Activated CD4-positive, alpha-beta T cell treated with anti-CD3 and anti-CD28 coated beads for 4 hours (primary cell): ENCODE results near the gene QRICH2.
"Not testable (repeated sequence)": the region's sequence is repeated elsewhere in the genome, so short reads cannot be mapped to it uniquely, and the experiment has no call there.

Source experiments
- DNase-seq, 2 donors: peaks; one replicate each; pipeline ENCODE4 v3.0.0-alpha.2; 2020

Gene QRICH2, protein sequence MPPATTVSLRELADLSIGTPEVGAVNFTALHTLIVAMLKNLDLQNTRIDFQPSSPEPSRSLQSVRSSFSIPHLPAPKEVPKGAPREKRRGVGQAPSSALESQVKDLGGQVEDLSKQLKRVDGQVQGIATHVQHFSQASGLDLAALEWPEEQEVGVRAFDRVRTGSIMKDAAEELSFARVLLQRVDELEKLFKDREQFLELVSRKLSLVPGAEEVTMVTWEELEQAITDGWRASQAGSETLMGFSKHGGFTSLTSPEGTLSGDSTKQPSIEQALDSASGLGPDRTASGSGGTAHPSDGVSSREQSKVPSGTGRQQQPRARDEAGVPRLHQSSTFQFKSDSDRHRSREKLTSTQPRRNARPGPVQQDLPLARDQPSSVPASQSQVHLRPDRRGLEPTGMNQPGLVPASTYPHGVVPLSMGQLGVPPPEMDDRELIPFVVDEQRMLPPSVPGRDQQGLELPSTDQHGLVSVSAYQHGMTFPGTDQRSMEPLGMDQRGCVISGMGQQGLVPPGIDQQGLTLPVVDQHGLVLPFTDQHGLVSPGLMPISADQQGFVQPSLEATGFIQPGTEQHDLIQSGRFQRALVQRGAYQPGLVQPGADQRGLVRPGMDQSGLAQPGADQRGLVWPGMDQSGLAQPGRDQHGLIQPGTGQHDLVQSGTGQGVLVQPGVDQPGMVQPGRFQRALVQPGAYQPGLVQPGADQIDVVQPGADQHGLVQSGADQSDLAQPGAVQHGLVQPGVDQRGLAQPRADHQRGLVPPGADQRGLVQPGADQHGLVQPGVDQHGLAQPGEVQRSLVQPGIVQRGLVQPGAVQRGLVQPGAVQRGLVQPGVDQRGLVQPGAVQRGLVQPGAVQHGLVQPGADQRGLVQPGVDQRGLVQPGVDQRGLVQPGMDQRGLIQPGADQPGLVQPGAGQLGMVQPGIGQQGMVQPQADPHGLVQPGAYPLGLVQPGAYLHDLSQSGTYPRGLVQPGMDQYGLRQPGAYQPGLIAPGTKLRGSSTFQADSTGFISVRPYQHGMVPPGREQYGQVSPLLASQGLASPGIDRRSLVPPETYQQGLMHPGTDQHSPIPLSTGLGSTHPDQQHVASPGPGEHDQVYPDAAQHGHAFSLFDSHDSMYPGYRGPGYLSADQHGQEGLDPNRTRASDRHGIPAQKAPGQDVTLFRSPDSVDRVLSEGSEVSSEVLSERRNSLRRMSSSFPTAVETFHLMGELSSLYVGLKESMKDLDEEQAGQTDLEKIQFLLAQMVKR (N-terminal part only)

DNA sequence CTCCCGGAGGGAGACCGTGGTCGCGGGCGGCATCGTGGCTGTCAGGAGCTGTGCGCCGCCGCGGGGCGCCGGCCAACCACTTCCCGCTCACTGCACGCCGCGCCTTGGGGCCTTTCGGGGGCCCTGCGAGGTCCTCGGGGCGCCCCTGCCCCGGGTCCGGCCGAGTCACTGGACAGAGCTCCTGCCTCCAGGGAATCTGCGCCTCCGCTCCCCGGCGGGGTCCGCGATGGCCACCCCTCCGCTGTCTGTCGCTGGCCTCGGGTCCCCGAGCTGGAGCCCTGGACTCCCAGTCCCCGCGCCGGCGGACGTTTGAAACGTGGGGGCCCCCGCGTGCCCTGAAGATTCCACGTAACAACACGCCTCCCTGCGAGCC, at the start of gene QRICH2:
TSS of gene QRICH2 (minus strand) at position 311 of the 373 bp plus-strand sequence. CDS start at position 33, 278 bp downstream.
- no peak for DNase-seq

DNA sequence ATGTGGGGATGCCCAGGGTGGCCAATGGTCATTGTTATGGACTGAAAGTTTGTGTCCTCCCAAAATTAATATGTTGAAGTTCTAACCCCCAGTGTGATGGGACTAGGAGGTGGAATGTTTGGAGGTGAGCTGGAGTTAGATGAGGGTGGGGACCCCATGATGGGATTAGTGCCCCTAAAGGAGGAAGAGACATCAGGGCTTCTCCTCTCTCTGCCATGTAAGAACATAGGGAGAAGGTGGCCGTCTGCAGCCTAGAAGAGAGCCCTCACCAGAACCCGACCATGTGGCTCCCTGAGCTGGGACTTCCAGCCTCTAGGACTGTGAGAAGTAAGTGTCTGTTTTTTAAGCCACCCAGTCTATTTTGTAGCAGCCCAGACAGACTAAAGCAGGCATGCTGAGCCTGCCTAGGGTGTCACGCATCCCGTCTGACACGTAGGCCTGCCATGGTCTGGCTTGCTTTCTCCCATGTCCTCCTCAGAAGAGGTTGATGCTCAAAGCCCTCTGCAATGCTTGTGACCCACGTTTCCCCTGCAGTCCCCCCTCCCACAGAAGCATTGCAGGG, 49.6 kb upstream of the QRICH2 start:
- DNase-seq, result no peak

DNA sequence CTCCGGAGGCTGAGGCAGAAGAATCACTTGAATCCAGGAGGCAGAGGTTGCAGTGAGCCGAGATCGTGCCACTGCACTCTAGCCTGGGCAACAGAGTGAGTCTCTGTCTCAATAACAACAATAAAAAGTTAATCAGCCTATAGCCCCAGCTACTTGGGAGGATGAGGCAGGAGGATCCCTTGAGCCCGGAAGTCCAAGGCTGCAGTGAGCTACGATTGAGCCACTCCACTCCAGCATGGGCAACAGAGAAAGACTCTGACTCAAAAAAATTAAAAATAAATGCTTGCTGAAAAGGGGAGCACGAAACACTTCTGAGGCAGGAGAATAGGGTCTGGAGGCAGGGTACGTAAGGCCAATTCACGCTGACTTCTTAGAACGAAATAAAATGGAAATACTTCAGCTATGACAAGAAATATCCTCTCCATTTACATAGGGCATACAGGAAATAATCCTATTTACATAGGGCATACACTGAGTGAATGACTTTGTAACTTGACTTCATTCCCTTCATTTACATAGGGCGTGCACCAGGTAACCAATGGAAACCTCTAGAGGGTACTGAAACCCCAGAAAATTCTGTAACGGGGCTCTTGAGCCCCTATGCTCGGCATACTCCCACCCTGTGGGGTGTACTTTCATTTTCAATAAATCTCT, 48.9 kb upstream of the QRICH2 start:
- DNase-seq, result no peak

DNA sequence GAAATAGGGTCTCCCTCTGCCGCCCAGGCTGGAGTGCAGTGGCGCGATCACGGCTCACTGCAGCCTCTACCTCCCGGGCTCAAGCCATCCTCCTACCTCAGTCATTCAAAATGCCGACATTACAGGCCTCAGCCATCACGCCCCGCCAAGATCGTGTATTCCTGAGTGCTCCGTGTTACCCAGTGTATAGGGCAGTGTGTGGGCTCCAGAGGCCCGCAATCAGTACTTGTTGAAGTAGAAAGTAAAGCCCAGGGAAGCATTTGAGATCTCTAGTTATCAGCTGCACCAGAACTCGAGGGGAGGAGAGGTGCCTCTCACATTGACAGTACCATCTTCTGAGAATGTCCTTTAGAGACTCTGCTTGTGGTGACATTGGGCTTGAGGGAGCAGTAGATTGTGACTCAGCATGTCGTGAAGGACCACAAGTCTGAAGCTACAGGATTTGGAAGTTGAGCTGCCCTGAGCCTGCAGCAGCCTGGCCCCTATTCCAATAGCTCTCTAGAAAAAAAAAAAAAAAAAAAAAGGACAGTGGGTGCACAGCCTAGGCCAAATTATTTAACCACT, 46.8 kb upstream of the QRICH2 start:
- no peak for DNase-seq

DNA sequence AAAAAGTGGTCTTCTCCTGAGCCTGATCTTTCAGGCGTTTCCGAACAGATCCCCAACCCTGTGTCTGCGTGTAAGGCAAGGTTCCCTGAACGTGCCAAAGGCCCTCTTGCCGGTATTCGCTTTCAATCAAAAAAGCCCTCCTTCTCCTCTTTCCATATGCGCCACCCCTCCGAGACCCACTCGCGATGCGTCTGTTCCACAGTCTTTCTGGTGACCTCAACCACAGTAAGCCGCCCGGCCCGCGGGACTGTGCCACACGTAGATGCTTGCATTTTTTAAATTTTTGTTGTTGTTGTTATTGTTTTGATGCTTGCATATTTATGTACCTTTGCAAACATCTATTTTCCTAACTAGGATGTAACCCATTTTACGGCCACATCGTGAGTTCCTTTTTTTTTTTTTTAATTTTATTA, 46.2 kb upstream of the QRICH2 start:
- no peak for DNase-seq

DNA sequence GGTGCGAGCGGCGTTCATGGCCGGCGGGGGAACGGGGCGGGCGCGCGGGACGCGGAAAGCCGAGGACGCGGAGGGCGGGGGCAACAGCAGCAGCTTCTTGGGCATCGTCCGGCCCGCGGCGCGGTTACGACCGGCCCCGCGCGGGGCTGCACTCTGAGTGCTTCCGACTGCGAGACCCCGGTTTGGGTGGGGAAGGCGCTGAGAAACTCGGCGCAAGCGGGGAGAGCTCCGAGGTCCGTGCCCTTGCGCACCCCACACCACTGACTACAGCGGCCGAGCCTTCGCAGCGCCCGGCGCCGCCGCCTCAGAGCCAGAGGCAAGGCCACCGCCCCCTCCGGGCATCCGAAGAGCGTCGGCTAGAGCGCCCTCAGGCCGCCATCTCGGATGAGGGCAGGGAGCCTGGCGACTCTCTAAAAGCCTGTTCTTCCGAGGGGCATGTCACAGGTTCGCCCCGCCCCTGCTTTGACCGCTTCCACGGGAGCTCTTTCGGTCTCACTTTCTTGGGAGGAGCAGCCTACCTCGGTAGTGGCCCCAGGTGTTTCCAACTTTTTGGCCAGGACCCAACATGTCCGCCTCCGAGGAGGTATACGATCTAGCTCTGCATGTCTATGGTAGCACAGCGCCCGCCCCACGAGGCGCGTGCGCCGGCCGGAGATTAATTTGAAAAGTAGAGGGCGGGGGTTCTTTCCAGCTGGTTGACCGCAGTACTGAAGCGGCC, 45.7 kb upstream of the QRICH2 start, which contains the start of gene PRPSAP1:
TSS of gene PRPSAP1 (minus strand) at position 318 of the 718 bp plus-strand sequence. CDS start at position 105, 213 bp downstream.
- peak; percentile 74 to 77 for DNase-seq

DNA sequence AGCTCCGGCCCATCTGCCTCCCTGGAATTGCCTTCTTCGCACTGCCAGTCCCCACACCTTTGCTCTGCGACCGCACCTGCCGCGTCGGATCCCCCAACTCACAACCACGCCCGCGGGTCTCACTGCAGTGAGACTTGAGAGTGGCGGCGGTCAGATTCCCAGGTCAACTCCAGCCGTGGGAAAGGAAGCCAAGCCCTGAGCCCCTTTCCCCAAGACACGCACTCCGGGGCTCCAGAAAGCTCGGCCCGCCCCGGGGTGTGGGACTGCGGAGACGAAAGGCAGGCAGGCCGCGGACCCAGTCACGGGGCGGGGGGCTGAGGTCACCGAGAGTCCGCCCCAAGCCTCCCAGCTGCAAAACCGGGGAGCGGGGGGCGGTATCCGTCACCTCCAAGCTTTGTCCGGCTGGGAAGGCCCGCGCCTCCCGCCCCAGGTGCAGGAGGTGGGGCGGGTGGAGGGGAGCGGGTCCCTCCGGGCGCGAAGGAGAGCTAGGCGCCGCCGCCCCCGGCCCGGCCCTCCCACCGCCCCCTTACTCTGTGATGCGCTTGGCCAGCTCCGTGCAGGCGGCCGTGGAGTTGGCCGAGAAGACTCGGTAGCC, 45.0 kb upstream of the QRICH2 start:
- DNase-seq, result peak; percentile 5 to 10

DNA sequence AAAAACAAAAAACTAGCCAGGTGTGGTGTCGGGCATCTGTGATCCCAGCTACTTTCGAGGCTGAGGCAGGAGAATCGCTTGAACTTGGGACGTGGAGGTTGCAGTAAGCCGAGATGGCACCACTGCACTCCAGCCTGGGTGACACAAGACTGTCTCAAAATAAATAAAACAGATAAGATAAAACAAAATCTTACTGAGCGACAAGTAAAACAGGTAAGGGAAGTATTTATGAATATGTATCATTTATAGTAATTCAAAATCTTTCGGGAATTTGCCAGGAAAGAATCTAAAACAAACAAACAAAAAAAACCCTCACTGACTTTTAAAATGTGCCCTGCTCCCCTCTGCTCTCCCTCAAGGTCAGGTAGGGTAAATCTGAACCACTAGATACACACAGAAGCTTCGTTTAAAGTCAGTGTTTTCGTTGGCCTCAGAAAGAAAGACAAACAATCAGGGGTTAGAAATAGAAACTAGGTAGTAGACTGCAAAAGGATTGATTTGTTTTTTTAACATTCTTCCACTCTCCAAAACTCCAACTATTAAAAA, 43.5 kb upstream of the QRICH2 start:
- DNase-seq, result no peak

DNA sequence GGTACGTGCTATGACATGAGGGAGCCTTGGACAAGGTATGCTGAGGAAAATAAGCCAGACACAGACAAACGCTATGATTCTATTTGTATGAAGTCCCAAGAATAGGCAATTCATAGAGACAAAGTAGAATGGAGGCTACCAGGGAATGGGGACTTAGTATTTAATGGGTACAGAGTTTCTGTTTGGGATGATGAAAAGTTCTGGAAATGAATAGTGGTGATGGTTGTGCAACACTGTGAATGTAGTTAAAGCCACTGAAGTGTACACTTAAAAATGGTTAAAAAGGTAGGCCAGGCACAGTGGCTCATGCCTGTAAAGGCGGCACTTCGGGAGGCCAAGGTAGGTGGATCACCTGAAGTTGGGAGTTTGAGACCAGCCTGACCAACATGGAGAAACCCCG, 42.4 kb upstream of the QRICH2 start:
- no peak for DNase-seq

DNA sequence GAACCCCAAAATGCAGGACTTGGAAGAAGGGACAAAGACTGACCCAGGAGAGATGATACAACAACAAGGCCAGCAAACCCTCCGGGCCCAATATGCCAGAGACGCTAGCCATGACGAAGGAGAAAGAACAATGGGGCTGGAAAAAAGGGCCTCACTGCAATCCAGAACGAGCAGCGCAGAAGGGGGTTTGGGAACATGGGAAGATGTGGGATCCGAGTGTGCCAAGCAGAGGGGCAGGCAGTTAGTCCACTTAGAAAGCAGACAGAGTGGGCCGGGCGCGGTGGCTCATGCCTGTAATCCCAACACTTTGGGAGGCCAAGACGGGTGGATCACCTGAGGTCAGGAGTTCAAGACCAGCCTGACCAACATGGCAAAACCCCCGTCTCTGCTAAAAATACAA, 38.9 kb upstream of the QRICH2 start:
- DNase-seq, result not testable (repeated sequence)

DNA sequence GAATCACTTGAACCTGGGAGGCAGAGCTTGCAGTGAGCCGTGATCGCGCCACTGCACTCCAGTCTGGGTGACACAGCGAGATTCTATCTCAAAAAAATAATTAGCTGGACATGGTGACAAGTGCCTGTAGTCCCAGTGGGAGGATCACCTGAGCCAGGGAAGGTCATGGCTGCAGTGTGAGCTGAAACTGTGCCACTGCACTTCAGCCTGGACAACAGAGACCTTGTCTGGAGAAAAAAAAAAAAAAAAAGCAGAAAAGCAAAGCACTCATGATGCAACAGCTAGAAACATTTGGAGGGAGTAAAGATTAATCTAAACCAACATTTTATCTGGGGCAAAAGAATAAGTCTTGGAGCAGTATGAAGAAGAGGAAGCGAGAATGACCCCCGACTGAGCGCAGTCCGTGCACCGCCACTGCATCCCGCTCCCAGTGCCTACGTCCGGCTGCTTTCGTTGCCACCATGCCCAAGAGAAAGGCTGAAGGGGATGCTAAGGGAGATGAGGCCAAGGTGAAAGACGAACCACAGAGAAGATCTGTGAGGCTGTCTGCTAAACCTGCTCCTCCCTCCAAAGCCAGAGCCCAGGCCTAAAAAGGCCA, 37.4 kb upstream of the QRICH2 start:
- no peak for DNase-seq

DNA sequence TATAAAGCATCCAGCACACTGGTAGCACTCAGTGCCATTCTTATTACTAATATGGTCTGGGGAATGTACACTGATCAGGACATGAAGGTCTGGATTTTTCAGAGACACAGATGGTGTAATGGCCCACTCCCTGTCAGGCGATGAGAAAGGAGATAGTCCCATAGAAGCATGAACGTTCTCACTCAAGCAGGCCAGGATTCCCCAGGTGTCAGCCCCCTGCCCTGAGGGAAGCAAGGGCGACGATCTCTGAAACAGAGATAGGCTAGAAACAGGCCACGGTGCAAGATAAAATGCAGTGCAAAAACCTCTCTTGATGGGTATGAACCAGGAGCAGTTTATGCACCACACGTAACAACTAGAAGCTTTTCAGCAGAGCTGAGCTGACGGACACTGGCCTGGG, 35.0 kb upstream of the QRICH2 start:
- no peak for DNase-seq

DNA sequence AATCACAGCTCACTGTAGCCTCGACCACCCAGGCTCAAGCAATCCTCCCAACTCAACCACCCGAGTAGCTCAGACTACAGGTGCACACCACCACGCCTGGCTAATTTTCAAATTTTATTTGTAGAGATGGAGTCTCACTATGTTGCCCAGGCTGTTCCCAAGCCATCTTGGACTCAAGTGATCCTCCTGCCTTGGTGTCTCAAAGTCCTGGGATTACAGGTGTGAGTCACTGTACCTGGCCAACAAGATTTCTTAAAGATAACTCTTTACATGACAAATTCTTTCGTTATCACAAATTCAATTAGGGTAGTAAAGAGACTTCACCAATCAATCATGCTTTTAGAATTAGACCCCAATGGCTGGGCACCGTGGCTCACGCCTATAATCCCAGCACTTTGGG, 33.2 kb upstream of the QRICH2 start:
- no peak for DNase-seq

DNA sequence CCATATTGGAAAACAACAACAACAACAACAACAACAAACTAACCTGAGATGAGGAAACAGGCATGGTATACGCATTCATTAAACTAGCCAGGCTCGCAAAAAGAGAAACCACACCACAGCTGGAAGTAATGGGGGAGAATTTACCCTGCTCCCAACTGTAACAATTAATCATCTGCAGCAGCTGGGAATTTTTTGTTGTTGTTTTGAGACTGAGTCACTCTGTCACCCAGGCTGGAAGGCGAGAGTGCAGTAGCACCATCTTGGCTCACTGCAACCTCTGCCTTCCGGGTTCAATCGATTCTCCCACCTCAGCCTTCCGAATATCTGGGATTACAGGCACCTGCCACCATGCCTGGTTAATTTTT, 29.3 kb upstream of the QRICH2 start:
- no peak for DNase-seq

DNA sequence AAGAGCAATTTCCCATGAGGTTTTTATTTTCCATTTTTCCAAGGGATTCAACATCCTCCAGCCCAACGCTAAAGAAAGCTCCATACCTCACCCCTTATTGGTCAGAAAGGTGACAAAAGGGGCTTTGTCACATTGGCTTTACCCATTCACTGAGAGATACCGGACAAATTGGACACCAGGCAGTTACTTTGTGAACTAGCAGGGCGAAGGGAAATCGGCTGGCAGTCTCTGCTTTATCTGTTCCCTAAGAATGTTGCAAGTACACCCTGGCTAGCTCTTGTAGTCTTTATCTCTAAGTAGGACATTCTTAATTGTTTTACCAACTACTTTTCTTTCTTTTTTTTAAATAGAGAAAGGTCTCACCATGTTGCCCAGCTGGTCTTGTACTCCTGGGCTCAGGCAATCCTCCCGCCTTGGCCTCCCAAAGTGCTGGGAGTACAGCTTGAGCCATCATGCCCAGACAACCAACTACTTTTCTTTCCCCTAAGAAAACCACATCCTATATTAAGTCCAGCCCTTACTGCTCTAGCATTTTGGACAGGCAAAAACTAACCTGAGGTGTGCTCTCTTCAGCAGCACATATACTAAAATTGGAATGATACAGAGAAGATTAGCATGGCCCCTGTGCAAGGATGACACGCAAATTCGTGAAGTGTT, 28.8 kb upstream of the QRICH2 start:
- DNase-seq, result no peak

DNA sequence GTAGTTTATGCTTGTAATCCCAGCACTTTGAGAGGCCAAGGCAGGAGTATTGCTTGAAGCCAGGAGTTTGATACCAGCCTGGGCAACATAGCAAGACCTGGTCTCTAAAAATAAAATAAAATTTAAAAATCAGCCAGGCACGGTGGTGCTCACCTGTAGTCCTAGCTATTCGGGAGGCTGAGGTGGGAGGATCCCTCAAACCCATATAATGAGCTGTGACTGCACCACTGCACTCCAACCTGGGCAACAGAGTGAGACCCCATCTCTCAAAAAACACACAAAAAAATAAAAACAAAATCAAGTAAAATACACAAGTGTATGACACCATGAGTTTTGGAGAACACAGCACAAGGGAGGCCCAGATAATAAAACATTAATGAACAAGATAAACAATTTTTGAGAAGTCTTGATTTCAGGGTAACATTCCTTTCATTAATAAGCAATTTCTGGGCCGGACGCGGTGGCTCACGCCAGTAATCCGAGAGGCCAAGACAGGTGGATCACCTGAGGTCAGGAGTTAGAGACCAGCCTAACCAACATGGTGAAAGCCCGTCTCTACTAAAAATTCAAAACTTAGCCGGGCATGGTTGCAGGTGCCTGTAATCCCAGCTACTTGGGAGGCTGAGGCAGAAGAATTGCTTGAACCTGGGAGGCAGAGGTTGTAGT, 27.8 kb upstream of the QRICH2 start:
- no peak for DNase-seq

DNA sequence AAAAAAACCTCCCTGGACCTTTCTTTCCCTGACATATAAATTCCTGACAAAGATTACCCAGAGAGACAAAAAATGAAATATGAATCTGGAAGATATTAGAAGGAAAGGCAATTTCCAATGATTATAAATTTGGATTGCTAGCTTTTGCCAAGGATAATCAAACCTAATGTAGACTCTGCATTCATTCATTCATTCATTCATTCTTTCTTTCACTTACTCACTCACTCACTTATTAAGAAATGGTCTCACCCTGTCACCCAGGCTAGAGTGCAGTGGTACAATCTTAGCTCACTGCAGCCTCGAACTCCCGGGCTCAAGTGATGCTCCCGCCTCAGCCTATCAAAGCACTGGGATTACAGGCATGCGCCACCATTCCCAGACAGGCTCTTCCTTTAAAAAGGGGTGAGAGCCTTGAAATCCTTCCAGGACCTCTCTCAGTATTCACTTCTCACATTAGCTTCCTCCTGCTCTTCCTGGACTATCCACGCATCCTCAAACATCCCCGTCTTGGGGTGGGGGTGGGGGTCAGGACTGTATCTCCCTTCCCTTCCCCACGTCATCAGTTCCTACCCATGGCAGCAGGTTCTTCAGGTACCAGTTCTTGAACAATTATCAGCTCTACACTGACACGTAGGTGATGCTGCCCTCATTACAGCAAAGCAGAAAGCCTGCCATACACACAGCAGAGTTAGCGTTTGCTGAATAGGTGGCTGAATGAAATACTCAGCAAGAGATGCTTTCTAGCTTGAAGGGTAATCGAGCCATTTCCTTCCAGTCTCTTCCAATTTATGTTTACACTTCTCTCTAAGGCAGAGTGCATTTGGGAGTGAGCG, 25.8 kb upstream of the QRICH2 start:
- DNase-seq, result no peak

DNA sequence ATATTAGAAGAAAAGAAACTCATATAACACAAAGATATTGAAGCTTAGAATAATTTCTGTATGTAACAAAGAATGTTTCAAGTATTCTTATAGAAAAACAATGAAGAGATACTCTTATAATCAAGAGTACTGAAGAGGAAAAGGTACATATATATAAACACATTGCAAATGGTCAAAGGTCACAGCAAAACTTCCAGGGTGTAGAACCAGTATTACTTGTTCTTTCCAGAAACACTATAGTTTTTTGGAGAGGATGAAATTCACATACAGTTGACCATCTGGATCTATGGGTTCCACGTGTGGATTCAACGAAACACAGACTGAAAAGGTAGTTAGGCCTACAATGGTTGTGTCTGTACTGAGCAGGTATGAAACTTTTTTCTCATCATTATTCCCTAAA, 23.0 kb upstream of the QRICH2 start:
- no peak for DNase-seq
